HG02763 (cell line): ENCODE data around the gene HEMGN.
"Not testable (repeated sequence)": the region's sequence is repeated elsewhere in the genome, so short reads cannot be mapped to it uniquely, and the experiment has no call there.

Experiments used
- ATAC-seq: cut with Tn5 transposase; IDR thresholded peaks from one replicate; pipeline ENCODE4 v1.9.1; 2021; ENCODE audit warnings: mild to moderate bottlenecking, moderate library complexity; ENCODE audit not compliant: unreplicated experiment

HEMGN gene, protein sequence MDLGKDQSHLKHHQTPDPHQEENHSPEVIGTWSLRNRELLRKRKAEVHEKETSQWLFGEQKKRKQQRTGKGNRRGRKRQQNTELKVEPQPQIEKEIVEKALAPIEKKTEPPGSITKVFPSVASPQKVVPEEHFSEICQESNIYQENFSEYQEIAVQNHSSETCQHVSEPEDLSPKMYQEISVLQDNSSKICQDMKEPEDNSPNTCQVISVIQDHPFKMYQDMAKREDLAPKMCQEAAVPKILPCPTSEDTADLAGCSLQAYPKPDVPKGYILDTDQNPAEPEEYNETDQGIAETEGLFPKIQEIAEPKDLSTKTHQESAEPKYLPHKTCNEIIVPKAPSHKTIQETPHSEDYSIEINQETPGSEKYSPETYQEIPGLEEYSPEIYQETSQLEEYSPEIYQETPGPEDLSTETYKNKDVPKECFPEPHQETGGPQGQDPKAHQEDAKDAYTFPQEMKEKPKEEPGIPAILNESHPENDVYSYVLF

DNA sequence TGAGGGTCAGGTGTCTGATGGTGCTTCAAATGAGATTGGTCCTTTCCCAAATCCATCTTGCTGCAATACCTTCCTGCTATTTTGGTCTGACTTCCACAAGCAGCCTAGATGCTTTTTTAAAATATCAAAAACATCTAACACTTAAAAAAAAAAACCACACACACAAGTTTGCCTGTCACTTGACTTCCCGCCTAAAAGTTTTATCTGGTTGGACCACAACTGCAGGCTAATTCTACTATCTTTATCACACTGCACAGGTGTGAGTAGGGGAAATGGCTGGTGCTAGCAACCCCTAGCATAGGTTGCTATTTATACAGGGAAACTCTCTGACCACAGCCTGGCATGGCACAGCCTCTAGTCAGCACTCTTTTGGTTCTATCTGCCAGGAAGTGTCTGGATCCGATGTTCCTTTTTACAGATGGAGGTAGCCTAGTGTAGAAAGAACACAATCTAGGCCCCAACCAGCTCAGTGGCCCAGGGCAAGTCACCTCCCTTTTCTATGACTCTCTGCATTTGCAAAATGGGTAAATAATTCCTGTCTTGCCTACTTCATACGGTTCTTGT, at the start of gene HEMGN:
Gene HEMGN (minus strand): TSS at position 92 of the 564 bp plus-strand sequence. CDS start 36 bp downstream, at position 56.
- no peak for ATAC-seq

DNA sequence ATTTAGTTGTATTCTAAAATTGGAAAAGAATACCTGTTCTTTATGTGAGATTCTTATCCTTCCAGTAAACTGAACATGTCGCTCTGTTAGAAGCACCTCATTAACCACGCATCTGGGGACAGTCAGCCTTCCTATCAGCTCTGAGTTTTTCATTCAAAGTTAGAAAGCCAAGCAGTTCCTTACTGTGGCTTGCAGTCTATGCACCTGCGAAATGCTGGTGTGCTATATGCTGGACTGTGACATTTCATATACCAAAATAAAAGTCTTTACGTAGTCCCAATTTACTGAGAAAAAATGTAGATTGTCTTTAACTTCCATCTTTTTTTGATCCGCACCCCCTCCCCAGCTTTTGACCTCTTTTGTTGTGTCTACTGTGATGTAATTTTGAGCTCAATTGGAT, 49.5 kb upstream of the HEMGN start:
- no peak for ATAC-seq

- peak; percentile 10 for ATAC-seq
These were observed 47.3 kb upstream of the HEMGN start for GRCh38 chr9:97985058-97985861.

GRCh38 chr9:97984188-97985057, 46.5 kb upstream of the HEMGN start:
- peak; percentile 28 for ATAC-seq

DNA sequence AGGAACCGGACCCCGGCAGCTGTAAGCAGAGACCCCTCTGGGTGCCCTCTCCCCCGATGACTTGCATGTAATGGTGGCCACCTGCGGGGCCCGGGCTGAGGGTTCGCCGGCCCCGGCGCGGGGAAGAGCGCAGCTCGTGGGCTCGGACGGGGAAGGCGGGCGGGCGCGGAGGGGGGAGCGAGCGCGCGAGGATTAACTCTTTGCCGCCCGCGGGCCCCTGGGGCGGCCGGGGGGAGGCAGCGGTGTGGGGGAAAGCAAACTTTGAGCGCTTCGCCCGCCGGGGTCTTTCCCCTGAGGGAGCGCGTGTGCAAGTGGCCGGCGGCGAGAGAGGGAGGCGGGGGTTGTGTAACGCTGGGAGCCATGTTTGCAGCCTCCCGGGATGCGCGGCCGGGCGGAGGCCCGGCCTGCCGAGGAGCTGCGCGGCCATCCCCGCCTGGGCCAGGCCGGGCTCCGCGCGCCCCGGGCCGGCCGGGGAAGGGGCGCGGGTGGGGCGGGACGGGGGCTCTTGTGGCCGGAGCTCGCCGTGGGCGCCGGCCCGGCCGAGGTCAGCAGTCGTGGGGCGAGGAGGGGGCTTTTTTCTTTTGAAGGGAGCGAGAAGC, 45.7 kb upstream of the HEMGN start:
- no peak for ATAC-seq

DNA sequence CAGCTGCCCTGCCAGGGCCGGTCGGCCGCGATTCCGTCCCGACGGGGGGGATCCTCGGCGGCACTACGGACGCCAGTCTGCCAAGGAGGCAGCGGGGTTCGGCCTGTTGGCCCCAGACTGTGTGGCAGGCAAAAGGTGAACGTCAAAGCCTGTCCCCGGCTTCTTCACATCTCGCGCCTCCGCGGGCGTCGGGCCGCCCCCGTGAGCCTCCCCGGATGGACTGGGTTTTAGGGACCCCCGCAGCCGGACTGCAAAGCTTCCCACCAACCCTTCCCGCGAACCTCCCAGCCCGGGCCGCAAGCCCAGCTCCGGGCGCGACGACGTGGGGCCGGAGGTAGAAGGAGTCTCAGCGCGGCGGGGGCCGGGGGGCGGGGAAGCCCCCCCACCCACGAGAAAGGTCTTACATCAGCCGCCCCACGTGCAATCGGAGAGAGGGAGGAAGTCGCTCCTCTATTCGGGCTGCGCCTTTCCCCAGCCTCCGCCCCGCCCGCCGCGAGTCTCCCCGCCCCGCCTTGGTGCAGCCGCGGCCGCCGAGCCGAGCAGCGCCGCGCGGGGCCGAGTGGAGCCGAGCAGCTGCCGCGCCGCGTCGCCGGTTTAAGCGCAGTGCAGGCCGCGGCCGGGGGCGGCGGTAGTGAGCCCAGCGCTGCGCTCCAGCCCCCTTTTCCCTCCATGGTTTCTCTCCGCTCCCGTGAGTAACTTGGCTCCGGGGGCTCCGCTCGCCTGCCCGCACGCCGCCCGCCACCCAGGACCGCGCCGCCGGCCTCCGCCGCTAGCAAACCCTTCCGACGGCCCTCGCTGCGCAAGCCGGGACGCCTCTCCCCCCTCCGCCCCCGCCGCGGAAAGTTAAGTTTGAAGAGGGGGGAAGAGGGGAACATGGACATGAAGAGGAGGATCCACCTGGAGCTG, 45.0 kb upstream of the HEMGN start, which contains the start of gene ANP32B:
Gene ANP32B (plus strand): TSS at position 659 of the 906 bp plus-strand sequence. CDS start 215 bp downstream, at position 874.
- ATAC-seq, result peak; percentile 57

DNA sequence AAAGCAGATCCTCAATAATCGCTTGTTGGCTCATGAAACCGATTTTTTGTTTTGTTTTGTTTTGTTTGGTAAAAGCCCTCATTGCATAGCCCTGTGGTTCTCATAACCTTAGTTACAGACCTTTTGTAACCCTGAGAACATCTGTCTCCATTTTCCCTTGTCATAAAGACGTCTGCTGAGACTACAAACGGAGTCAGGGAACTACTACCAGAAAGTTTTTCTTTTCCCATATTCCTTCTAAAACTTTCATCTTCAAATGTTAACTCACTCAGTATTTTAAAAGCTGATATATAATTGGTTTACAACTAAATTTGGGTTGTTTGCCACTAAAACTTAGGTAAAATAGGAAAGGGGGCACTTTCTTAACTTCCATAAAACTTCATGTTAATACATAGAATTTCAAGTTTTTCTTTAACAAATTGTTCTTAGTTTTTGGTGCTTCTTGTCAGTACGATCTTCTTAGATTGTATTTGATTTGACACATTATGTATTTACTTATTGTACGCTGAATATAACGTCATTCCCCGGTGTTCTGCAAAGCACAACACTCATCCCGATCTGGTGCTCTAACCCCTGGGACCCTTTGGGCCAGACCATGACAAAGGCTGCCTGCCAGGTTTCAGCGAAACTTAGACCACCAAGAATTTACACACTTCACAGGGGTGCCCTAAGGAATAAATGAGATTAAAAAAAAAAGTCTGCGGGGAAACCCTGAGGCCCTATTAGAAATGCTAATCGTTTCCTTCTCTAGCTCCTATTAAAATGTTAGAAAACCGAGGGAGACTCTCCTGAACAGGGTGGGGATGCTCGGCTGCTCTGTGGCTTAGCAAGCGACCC, 44.1 kb upstream of the HEMGN start:
- ATAC-seq, result no peak

DNA sequence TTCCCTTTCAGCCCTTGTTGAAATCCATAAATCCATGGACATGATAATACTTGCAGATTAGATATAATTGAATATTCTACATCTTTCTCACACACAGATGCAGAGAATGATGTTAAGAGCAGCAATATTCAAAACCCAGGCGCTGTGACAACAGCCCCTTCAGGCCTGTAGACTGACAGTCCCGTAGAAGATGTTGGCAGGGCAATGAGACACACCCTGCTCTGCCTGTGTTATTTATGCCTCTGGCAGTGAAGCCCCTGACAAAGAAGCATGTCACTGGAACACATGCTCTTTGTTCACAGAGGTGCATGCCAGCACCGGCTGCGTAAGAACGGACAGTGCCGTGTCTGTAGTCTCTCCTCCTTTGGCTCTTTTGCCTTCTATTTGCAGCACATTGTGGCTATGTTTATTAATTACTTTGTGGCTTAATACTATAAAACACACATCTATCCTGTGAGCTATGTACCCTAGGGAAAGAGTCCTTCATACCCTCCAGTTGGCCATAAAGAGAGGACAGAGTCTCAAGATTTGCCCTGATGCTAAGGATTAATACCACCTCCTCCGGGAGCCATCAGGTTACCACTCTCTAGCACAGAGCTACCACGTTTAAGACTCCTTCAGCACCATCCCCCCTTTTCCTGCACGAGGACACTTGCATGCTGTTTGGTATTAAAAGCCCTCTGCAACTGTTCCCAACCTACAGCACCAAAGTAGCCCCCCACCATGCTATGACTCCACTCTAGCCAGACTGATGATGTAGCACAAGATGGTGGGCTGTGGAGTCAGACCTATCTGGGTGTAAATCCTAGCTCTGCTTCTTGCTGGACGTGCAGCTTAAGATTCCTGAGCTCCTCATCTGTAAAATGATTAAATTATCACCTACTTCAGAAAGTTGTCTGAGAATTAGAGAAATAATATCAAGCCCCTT, 43.2 kb upstream of the HEMGN start:
- ATAC-seq, result no peak

- ATAC-seq, result no peak
These were observed 42.5 kb upstream of the HEMGN start for GRCh38 chr9:97980479-97980803.

DNA sequence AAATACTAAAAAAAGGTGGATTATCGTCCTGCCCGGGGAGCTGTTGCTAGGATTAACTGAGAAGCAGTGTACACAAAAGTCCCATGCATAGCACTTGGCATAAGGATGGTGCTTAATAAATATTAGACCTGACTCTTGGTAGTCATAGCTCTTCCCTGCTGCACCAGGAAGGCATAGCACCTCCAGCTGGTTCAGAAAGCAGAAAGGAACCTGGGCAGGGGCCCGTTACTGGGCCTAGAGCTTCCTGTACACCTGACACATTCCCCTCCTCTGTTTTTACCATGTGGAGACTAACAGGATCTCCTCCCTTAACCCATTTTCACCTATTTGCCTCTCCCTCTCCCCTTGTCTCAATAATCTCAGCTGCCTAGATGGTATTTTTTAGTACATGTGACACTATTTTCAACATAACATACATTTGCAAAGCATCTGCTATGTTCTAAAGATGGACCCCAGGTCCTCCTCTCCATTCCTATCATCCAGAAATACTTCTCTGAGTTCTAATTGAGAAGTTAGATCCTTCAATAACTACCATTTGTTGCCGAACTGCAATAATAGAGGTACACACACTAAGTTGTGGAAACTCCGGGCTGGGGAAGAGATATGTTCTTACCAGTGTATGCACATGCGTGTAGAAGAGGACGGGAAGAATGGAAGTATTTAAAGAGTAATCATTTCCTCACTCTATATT, 42.0 kb upstream of the HEMGN start:
- no peak for ATAC-seq

GRCh38 chr9:97978371-97979130, 40.6 kb upstream of the HEMGN start:
- ATAC-seq, result no peak

DNA sequence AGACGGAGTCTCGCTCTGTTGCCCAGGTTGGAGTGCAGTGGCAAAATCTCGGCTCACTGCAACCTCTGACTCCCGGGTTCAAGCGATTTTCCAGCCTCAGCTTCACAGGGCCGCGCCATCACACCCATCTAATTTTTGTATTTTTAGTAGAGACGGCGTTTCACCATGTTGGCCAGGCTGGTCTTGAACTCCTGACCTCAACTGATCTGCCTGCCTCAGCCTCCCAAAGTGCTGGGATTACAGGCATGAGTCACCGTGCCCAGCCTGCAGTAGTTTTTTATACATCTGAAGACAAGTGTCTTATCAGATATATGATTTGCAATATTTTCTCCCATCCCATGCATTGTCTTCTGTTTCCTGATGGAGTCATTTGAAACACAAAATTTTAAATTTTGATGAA, 38.7 kb upstream of the HEMGN start:
- ATAC-seq, result not testable (repeated sequence)

- ATAC-seq, result no peak
These were observed 37.4 kb upstream of the HEMGN start for GRCh38 chr9:97975376-97975775.

- ATAC-seq, result no peak
These were observed 34.8 kb upstream of the HEMGN start for GRCh38 chr9:97972753-97973152.

- ATAC-seq, result no peak
These were observed 32.2 kb upstream of the HEMGN start for GRCh38 chr9:97970165-97970564.

- no peak for ATAC-seq
These were observed 31.0 kb upstream of the HEMGN start for GRCh38 chr9:97969014-97969413.
